HepG2 (cell line): ENCODE measurements around the gene MARVELD3.

Experiments
- CTCF ChIP-seq: sonication (generic); formaldehyde crosslinking; IDR thresholded peaks from 2 replicates; pipeline ENCODE4 v1.5.0; 2020; ENCODE audit warnings: mild to moderate bottlenecking, missing genetic modification reagents, moderate library complexity
- EP300 ChIP-seq, 3 experiments: sonication (generic) in 1 of 3; formaldehyde crosslinking in 1 of 3; IDR thresholded peaks; 2 replicates each; pipeline versions ENCODE4 v1.5.1 to v1.6.1; 2011 to 2020; ENCODE audit warnings: low read depth in 2 of 3, low read length in 2 of 3, borderline replicate concordance in 1 of 3, improper control_type of control experiment in 1 of 3, mild to moderate bottlenecking in 1 of 3, missing genetic modification reagents in 1 of 3, moderate library complexity in 1 of 3
- FIP1L1 ChIP-seq: fragments of 200-400 bp; formaldehyde crosslinking; IDR thresholded peaks from 2 replicates; pipeline ENCODE4 v1.6.1; 2018; ENCODE audit warnings: low read depth, mild to moderate bottlenecking, low read length, moderate library complexity, borderline replicate concordance; ENCODE audit not compliant: insufficient read depth
- GABPB1 ChIP-seq: IDR thresholded peaks from 2 replicates; pipeline ENCODE4 v1.6.1; 2016; ENCODE audit warnings: mild to moderate bottlenecking, missing genetic modification reagents, moderate library complexity, missing compliant biosample characterization
- IRF1 ChIP-seq: sonication (generic); formaldehyde crosslinking; IDR thresholded peaks from 2 replicates; pipeline ENCODE4 v1.4.0; 2020; ENCODE audit warnings: low read depth, mild to moderate bottlenecking, missing genetic modification reagents
- MAX ChIP-seq: IDR thresholded peaks from 2 replicates; pipeline ENCODE4 v1.6.1; 2012; ENCODE audit warnings: inconsistent platforms
- SETDB1 ChIP-seq: sonication (generic); formaldehyde crosslinking; IDR thresholded peaks from 2 replicates; pipeline ENCODE4 v1.5.1; 2020; ENCODE audit warnings: missing genetic modification reagents, mild to moderate bottlenecking, borderline replicate concordance
- SIN3A ChIP-seq: IDR thresholded peaks from 2 replicates; pipeline ENCODE4 v1.6.1; 2011; ENCODE audit warnings: low read depth, mild to moderate bottlenecking, control low read depth, low read length, borderline replicate concordance
- SKI ChIP-seq: fragments of 450-650 bp; IDR thresholded peaks from one replicate; pipeline ENCODE4 v1.6.1; 2018; ENCODE audit warnings: mild to moderate bottlenecking; ENCODE audit not compliant: partially characterized antibody
- SMARCE1 ChIP-seq: fragments of 450-650 bp; IDR thresholded peaks from 2 replicates; pipeline ENCODE4 v1.6.1; 2017; ENCODE audit warnings: borderline replicate concordance
- TP53 ChIP-seq: sonication (generic); formaldehyde crosslinking; conservative IDR thresholded peaks from 2 replicates; pipeline ENCODE4 v1.4.0; 2020; ENCODE audit warnings: missing genetic modification reagents
- ZNF138 ChIP-seq: sonication (generic); formaldehyde crosslinking; IDR thresholded peaks from 2 replicates; pipeline ENCODE4 v1.5.0; 2020; ENCODE audit warnings: mild to moderate bottlenecking, low read depth, missing genetic modification reagents

- TF ChIP-seq SKI (no peak), SMARCE1 (no peak), ZNF138 (CRISPR knock-in tag) (no peak), SIN3A (no peak), GABPB1 (no peak), CTCF (CRISPR knock-in tag) (no peak), FIP1L1 (no peak), IRF1 (CRISPR knock-in tag) (no peak), SETDB1 (CRISPR knock-in tag) (no peak), EP300 (IDR thresholded peaks at IDR 0.05; ENCODE audit: low read depth in 2 of 2, low read length in 2 of 2) (no peak), EP300 (CRISPR knock-in tag; IDR thresholded peaks at IDR 0.05; ENCODE audit: borderline replicate concordance) (no peak), TP53 (CRISPR knock-in tag) (no peak), MAX (no peak)
Observed at GRCh38 chr16:71609066-71609465, 16.9 kb upstream of the MARVELD3 start.
